ENCODE measurements around the gene EIF6.

The EIF6 gene

GRCh38 chr20:35284992-35285805 lies 627 bp upstream of the EIF6 start:
- no peak for ATAC-seq (replicated peaks)
- H3K4me3 Mint-ChIP-seq, result peak overlapping the region; percentile 85 to 87

GRCh38 chr20:35283441-35284266 lies 918 bp downstream of the EIF6 start:
- peaks cover 32 to 41% of the 10 kb centered on the region in 2 donors for H3K4me1 Mint-ChIP-seq
- no peaks in the 10 kb centered on the region for H3K9me3 Mint-ChIP-seq
- no peaks in the 10 kb centered on the region for H3K27me3 Mint-ChIP-seq
- peak; percentile 33 to 56 for ATAC-seq (replicated peaks)
- peaks cover 24 to 34% of the 10 kb centered on the region in 2 donors for H3K36me3 Mint-ChIP-seq
- peak overlapping the region; percentile 85 to 87 for H3K4me3 Mint-ChIP-seq
- H3K27ac Mint-ChIP-seq, result peak overlapping the region; percentile 87
- DNase-seq, result no peak

More at GRCh38 chr20:35284992-35285805, 627 bp upstream of the EIF6 start:
- H3K27ac Mint-ChIP-seq, result peak overlapping the region; percentile 87
- H3K36me3 Mint-ChIP-seq, result peaks cover 9 to 19% of the 10 kb centered on the region in 2 donors
- peaks cover 0 to 5% of the 10 kb centered on the region in 2 donors for H3K27me3 Mint-ChIP-seq
- DNase-seq, result no peak
- no peaks in the 10 kb centered on the region for H3K9me3 Mint-ChIP-seq
- peaks cover 22 to 30% of the 10 kb centered on the region in 2 donors for H3K4me1 Mint-ChIP-seq

- DNase-seq (no peak), ATAC-seq (replicated peaks) (no peak)
- Mint-ChIP-seq H3K27ac (no peak overlapping the region), H3K4me1 (peaks cover 38 to 49% of the 10 kb centered on the region in 2 donors), H3K4me3 (no peak overlapping the region), H3K27me3 (no peaks in the 10 kb centered on the region), H3K9me3 (no peaks in the 10 kb centered on the region), H3K36me3 (peaks cover 36 to 49% of the 10 kb centered on the region in 2 donors)
These were observed 3.0 kb downstream of the EIF6 start for GRCh38 chr20:35281506-35282101.

- ATAC-seq (replicated peaks) (no peak), DNase-seq (no peak)
- Mint-ChIP-seq H3K27me3 (no peaks in the 10 kb centered on the region), H3K9me3 (no peaks in the 10 kb centered on the region), H3K27ac (peak overlapping the region; percentile 70), H3K4me3 (no peak overlapping the region), H3K36me3 (peaks cover 36 to 52% of the 10 kb centered on the region in 2 donors), H3K4me1 (peaks cover 38 to 49% of the 10 kb centered on the region in 2 donors)
These were observed 4.0 kb downstream of the EIF6 start for GRCh38 chr20:35280523-35280922.

- ATAC-seq (replicated peaks) (no peak), DNase-seq (no peak)
- H3K4me3 Mint-ChIP-seq, result no peak overlapping the region
- H3K36me3 Mint-ChIP-seq, result peaks cover 36 to 52% of the 10 kb centered on the region in 2 donors
- H3K4me1 Mint-ChIP-seq, result peaks cover 32 to 40% of the 10 kb centered on the region in 2 donors
- H3K27me3 Mint-ChIP-seq, result no peaks in the 10 kb centered on the region
- no peaks in the 10 kb centered on the region for H3K9me3 Mint-ChIP-seq
- peak overlapping the region; percentile 70 for H3K27ac Mint-ChIP-seq
These were observed 4.9 kb downstream of the EIF6 start for GRCh38 chr20:35279533-35280174.

GRCh38 chr20:35279040-35279439 lies 5.5 kb downstream of the EIF6 start:
- no peak overlapping the region for H3K4me3 Mint-ChIP-seq

GRCh38 chr20:35277531-35278395 lies 6.8 kb downstream of the EIF6 start, which contains the start of gene MMP24OS:
TSS of gene MMP24OS (minus strand) at chr20:35278122. CDS start at chr20:35277929, 193 bp downstream.
- Mint-ChIP-seq H3K36me3 (peaks cover 45 to 56% of the 10 kb centered on the region in 2 donors), H3K27me3 (no peaks in the 10 kb centered on the region), H3K9me3 (no peaks in the 10 kb centered on the region), H3K27ac (peak within 1 kb of the TSS; percentile 97), H3K4me1 (peaks cover 28 to 39% of the 10 kb centered on the region in 2 donors), H3K4me3 (peak within 1 kb of the TSS; percentile 82 to 91)
- DNase-seq (peak; percentile 88), ATAC-seq (replicated peaks) (peak; percentile 90 to 91)

More at GRCh38 chr20:35279040-35279439, 5.5 kb downstream of the EIF6 start:
- H3K9me3 Mint-ChIP-seq, result no peaks in the 10 kb centered on the region
- DNase-seq, result no peak
- H3K4me1 Mint-ChIP-seq, result peaks cover 32 to 41% of the 10 kb centered on the region in 2 donors
- ATAC-seq (replicated peaks), result no peak
- H3K27me3 Mint-ChIP-seq, result no peaks in the 10 kb centered on the region
- H3K36me3 Mint-ChIP-seq, result peaks cover 38 to 54% of the 10 kb centered on the region in 2 donors
- H3K27ac Mint-ChIP-seq, result peak overlapping the region; percentile 93

- peak overlapping the region; percentile 97 for H3K27ac Mint-ChIP-seq
- H3K36me3 Mint-ChIP-seq, result peaks cover 43 to 53% of the 10 kb centered on the region in 2 donors
- ATAC-seq (replicated peaks) (no peak), DNase-seq (no peak)
- H3K4me1 Mint-ChIP-seq, result peaks cover 26 to 44% of the 10 kb centered on the region in 2 donors
- no peaks in the 10 kb centered on the region for H3K27me3 Mint-ChIP-seq
- peak overlapping the region; percentile 82 to 91 for H3K4me3 Mint-ChIP-seq
- no peaks in the 10 kb centered on the region for H3K9me3 Mint-ChIP-seq
These were observed 7.4 kb downstream of the EIF6 start for GRCh38 chr20:35277127-35277526.

GRCh38 chr20:35276408-35276807 lies 8.2 kb downstream of the EIF6 start:
- H3K36me3 Mint-ChIP-seq, result peaks cover 41 to 54% of the 10 kb centered on the region in 2 donors
- no peaks in the 10 kb centered on the region for H3K27me3 Mint-ChIP-seq
- peaks cover 25 to 44% of the 10 kb centered on the region in 2 donors for H3K4me1 Mint-ChIP-seq
- ATAC-seq (replicated peaks) (no peak), DNase-seq (no peak)
- peak overlapping the region; percentile 82 to 91 for H3K4me3 Mint-ChIP-seq
- no peaks in the 10 kb centered on the region for H3K9me3 Mint-ChIP-seq
- H3K27ac Mint-ChIP-seq, result peak overlapping the region; percentile 97

GRCh38 chr20:35275741-35276251 lies 8.8 kb downstream of the EIF6 start:
- Mint-ChIP-seq H3K4me3 (peak overlapping the region in 1 of 2 donors; percentile 32), H3K27me3 (no peaks in the 10 kb centered on the region), H3K4me1 (peaks cover 25 to 44% of the 10 kb centered on the region in 2 donors), H3K27ac (no peak overlapping the region), H3K9me3 (no peaks in the 10 kb centered on the region), H3K36me3 (peaks cover 46 to 60% of the 10 kb centered on the region in 2 donors)
- DNase-seq (no peak), ATAC-seq (replicated peaks) (no peak)

- Mint-ChIP-seq H3K36me3 (peaks cover 37 to 56% of the 10 kb centered on the region in 2 donors), H3K4me1 (peaks cover 14 to 35% of the 10 kb centered on the region in 2 donors), H3K27ac (peak overlapping the region; percentile 31), H3K27me3 (no peaks in the 10 kb centered on the region), H3K9me3 (no peaks in the 10 kb centered on the region), H3K4me3 (no peak overlapping the region)
- no peak for ATAC-seq (replicated peaks)
- no peak for DNase-seq
These were observed 10.1 kb downstream of the EIF6 start for GRCh38 chr20:35274172-35275092.
